Progenitor cell of endocrine pancreas (in vitro differentiated cells): ENCODE data around the gene MYLK3. TPM values are rescaled to one million over a fixed set of nuclear protein-coding genes. Genes with fewer than 3 reads are reported as not detected.

ENCODE experiments used
- DNase-seq: peaks from one replicate; pipeline ENCODE4 v3.0.0; 2021; ENCODE audit warnings: low spot score; ENCODE audit not compliant: unreplicated experiment
- H3K27ac Mint-ChIP-seq: 2 replicates; pipeline ENCODE4 v1.8.0; 2021; ENCODE audit warnings: mild to moderate bottlenecking, moderate library complexity, mixed read lengths
- H3K27me3 Mint-ChIP-seq: 2 replicates; pipeline ENCODE4 v1.8.0; 2021; ENCODE audit warnings: mixed read lengths
- H3K36me3 Mint-ChIP-seq: 2 replicates; pipeline ENCODE4 v1.8.0; 2022; ENCODE audit warnings: mixed read lengths; ENCODE audit not compliant: insufficient read depth
- H3K4me1 Mint-ChIP-seq: 2 replicates; pipeline ENCODE4 v1.8.0; 2021; ENCODE audit warnings: low read depth, mixed read lengths
- H3K4me3 Mint-ChIP-seq: 2 replicates; pipeline ENCODE4 v1.8.0; 2021; ENCODE audit warnings: low read depth, mild to moderate bottlenecking, moderate library complexity, mixed read lengths
- H3K9me3 Mint-ChIP-seq: 2 replicates; pipeline ENCODE4 v1.8.0; 2021; ENCODE audit warnings: low read depth, mixed read lengths
- CTCF ChIP-seq: fragments of 200-600 bp; sonication (generic); IDR thresholded peaks from one replicate; pipeline ENCODE4 v1.5.0; 2021; ENCODE audit warnings: antibody characterized with exemption, mild to moderate bottlenecking; ENCODE audit not compliant: unreplicated experiment
- total RNA-seq: library from RNA; stranded (reverse); gene quantifications from 2 replicates; pipeline ENCODE4 v1.2.1, GENCODE V29; 2021

MYLK3 gene
- total RNA-seq, 1 donor from 2014 or later, result 0.77 TPM

DNA sequence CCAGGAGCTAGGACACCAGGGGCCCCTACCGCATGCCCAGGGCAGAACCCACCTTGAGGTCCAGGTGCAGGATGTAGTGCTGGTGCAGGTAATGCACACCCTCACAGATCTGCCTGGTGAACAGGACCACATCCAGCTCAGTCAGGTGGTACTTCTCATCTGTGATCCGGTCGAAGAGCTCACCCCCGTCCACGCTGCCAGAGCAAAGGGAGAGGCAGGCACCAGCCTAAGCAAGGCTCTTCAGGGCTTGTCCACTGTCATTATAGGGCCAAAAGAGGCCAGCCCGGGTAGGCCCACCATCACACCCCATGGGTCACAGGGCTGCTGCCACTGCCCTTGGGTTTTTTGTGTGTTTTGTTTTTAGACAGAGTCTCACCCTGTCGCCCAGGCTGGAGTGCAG lies 21.0 kb downstream of the MYLK3 start:
- H3K27me3 Mint-ChIP-seq, result no peaks in the 10 kb centered on the region
- H3K9me3 Mint-ChIP-seq, result peaks cover 5% of the 10 kb centered on the region
- no peak overlapping the region for H3K27ac Mint-ChIP-seq
- H3K4me1 Mint-ChIP-seq, result no peaks in the 10 kb centered on the region
- TF ChIP-seq CTCF, result no peak
- DNase-seq, result no peak
- no peak overlapping the region for H3K4me3 Mint-ChIP-seq
- no peaks in the 10 kb centered on the region for H3K36me3 Mint-ChIP-seq

DNA sequence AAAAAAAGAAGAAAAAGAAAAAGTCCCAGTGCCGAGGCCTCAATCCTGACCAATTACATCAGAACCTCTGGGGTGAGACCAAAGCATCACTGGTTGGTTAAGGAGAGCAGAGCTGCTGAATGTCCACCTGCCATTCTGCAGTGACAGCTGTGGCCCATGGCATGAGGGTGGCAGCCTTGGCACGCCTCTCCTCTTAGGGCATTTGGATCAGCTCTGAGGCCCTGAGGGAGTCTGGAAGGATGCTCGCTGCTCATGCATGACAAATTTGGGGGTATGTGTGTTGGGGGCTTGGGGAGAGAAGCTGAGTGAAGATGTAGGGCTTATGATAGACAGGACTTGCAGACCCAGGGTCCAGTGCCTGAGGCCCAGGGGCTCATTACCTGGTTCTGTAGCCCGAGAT lies 26.3 kb downstream of the MYLK3 start:
- Mint-ChIP-seq H3K36me3 (no peaks in the 10 kb centered on the region), H3K9me3 (peaks cover 5% of the 10 kb centered on the region), H3K4me3 (no peak overlapping the region), H3K27ac (no peak overlapping the region), H3K27me3 (no peaks in the 10 kb centered on the region), H3K4me1 (no peaks in the 10 kb centered on the region)
- DNase-seq, result no peak
- TF ChIP-seq CTCF, result no peak

- peaks cover 5% of the 10 kb centered on the region for H3K9me3 Mint-ChIP-seq
- H3K27me3 Mint-ChIP-seq, result no peaks in the 10 kb centered on the region
- H3K36me3 Mint-ChIP-seq, result no peaks in the 10 kb centered on the region
- DNase-seq, result no peak
- no peak for TF ChIP-seq CTCF
- no peak overlapping the region for H3K4me3 Mint-ChIP-seq
- no peaks in the 10 kb centered on the region for H3K4me1 Mint-ChIP-seq
- H3K27ac Mint-ChIP-seq, result no peak overlapping the region
Observed at GRCh38 chr16:46720619-46721018, 27.5 kb downstream of the MYLK3 start.

DNA sequence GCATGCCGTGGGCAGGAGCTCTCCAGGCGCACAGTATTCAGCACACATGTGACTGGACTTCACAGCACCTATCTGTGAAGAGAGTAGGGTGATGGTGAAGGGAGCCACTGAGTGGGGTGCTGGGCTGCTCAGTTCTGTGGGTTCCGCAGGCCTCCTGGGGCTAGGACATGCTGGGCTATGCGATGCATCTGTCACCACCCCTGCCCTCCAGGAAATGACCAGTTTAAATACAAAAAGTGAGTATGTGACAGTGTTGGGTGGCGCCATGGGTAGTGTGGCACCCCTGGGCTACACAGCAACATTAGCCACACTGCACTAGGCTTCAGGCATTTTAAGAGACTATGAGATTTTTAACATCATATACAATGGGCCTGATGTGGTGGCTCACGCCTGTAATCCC lies 28.6 kb downstream of the MYLK3 start:
- Mint-ChIP-seq H3K36me3 (no peaks in the 10 kb centered on the region), H3K4me1 (no peaks in the 10 kb centered on the region), H3K27ac (no peak overlapping the region), H3K9me3 (peaks cover under 1% of the 10 kb centered on the region), H3K4me3 (no peak overlapping the region), H3K27me3 (no peaks in the 10 kb centered on the region)
- DNase-seq, result no peak
- TF ChIP-seq CTCF, result no peak

- Mint-ChIP-seq H3K36me3 (no peaks in the 10 kb centered on the region), H3K4me3 (no peak overlapping the region), H3K9me3 (no peaks in the 10 kb centered on the region), H3K27ac (no peak overlapping the region), H3K27me3 (no peaks in the 10 kb centered on the region), H3K4me1 (no peaks in the 10 kb centered on the region)
- DNase-seq, result no peak
- no peak for TF ChIP-seq CTCF
Observed at GRCh38 chr16:46718214-46718613, 29.9 kb downstream of the MYLK3 start.

DNA sequence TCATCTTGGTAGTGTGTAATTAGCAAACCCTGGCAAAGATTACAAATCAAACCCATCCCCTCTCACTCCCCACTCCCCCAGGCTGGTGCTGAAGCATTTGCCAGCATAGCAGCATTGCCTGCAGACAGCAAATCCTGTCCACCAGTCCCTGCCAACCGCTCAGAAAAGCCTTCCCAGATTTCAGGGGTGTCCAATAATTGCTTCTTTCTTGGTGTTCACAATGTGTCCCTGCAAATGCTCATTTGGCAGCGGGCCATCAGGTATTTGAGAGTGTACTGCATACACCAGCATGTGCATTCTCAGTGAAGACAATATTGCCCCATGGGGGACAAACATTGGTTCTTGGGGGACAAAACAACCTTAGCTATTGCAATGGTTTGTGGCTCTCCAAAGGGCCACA lies 30.5 kb downstream of the MYLK3 start:
- Mint-ChIP-seq H3K4me3 (no peak overlapping the region), H3K9me3 (no peaks in the 10 kb centered on the region), H3K27ac (no peak overlapping the region), H3K4me1 (no peaks in the 10 kb centered on the region), H3K36me3 (no peaks in the 10 kb centered on the region), H3K27me3 (no peaks in the 10 kb centered on the region)
- no peak for DNase-seq
- TF ChIP-seq CTCF, result no peak
